HT1080 (cell line): ENCODE measurements around the gene KRTAP19-2. TPM values are rescaled to one million over a fixed set of nuclear protein-coding genes. Genes with fewer than 3 reads are reported as not detected.
"Not testable (repeated sequence)": the region's sequence is repeated elsewhere in the genome, so short reads cannot be mapped to it uniquely, and the experiment has no call there.

Experiments
- DNase-seq: peaks from one replicate; pipeline ENCODE4 v3.0.0-alpha.2; 2015; ENCODE audit warnings: low read depth
- polyA plus RNA-seq, 2 experiments: library from polyadenylated mRNA; depleted of rRNA; stranded (reverse); fragments of >200 nt; gene quantifications; 2 replicates each; pipeline ENCODE4 v1.2.3, GENCODE V29; 2015
- total RNA-seq: library from RNA; depleted of rRNA; stranded (reverse); fragments of >200 nt; shearing (Covaris generic); gene quantifications from 2 replicates; pipeline ENCODE4 v1.2.3, GENCODE V29; 2014; rRNA removed

The KRTAP19-2 gene
- total RNA-seq: not detected in 2 replicates
- polyA plus RNA-seq (2015; cell fraction: cytosol; rRNA removed): not detected in 2 replicates
- polyA plus RNA-seq (2015; cell fraction: nucleus; rRNA removed): not detected in 2 replicates

- DNase-seq: no peak
Observed at GRCh38 chr21:30487336-30487735, at the start of gene KRTAP19-2. Gene KRTAP19-2, minus strand, starts transcription at chr21:30487436. Its CDS starts 88 bp downstream, at chr21:30487348.

- no peak for DNase-seq
Observed at GRCh38 chr21:30518876-30519275, 31.6 kb upstream of the KRTAP19-2 start.

GRCh38 chr21:30515681-30516080 lies 28.4 kb upstream of the KRTAP19-2 start:
- DNase-seq: no peak

GRCh38 chr21:30505621-30506205 lies 18.5 kb upstream of the KRTAP19-2 start:
- DNase-seq: not testable (repeated sequence)

- no peak for DNase-seq
Observed at GRCh38 chr21:30502041-30502440, 14.8 kb upstream of the KRTAP19-2 start, which contains the start of gene KRTAP19-5. Gene KRTAP19-5, minus strand, starts transcription at chr21:30502141. Its CDS starts 51 bp downstream, at chr21:30502090.

- no peak for DNase-seq
Observed at GRCh38 chr21:30497065-30497464, 9.8 kb upstream of the KRTAP19-2 start, which contains the start of gene KRTAP19-4. Gene KRTAP19-4, minus strand, starts transcription at chr21:30497165. Its CDS starts 55 bp downstream, at chr21:30497110.

- no peak for DNase-seq
Observed at GRCh38 chr21:30491963-30492428, 4.8 kb upstream of the KRTAP19-2 start, which contains the start of gene KRTAP19-3. Gene KRTAP19-3, minus strand, starts transcription at chr21:30492013. Its CDS starts 56 bp downstream, at chr21:30491957.

GRCh38 chr21:30486180-30486579 lies 1.1 kb downstream of the KRTAP19-2 start:
- DNase-seq: no peak

GRCh38 chr21:30482130-30482529 lies 5.1 kb downstream of the KRTAP19-2 start:
- DNase-seq: no peak

- peak; percentile 37 for DNase-seq
Observed at GRCh38 chr21:30480145-30480544, 7.1 kb downstream of the KRTAP19-2 start, which contains the start of gene KRTAP19-1. Gene KRTAP19-1, minus strand, starts transcription at chr21:30480367. Its CDS starts 50 bp downstream, at chr21:30480317.

GRCh38 chr21:30479259-30479658 lies 8.0 kb downstream of the KRTAP19-2 start:
- DNase-seq: no peak

- DNase-seq: no peak
Observed at GRCh38 chr21:30478004-30478403, 9.2 kb downstream of the KRTAP19-2 start.

GRCh38 chr21:30468900-30469714 lies 18.1 kb downstream of the KRTAP19-2 start:
- DNase-seq: no peak

GRCh38 chr21:30463713-30464112 lies 23.5 kb downstream of the KRTAP19-2 start:
- peak; percentile 36 for DNase-seq

- no peak for DNase-seq
Observed at GRCh38 chr21:30448514-30448913, 38.7 kb downstream of the KRTAP19-2 start.

GRCh38 chr21:30447056-30447455 lies 40.2 kb downstream of the KRTAP19-2 start:
- peak; percentile 1 for DNase-seq

- no peak for DNase-seq
Observed at GRCh38 chr21:30444204-30444603, 43.0 kb downstream of the KRTAP19-2 start.

- no peak for DNase-seq
Observed at GRCh38 chr21:30443226-30443625, 44.0 kb downstream of the KRTAP19-2 start.

- DNase-seq: no peak
Observed at GRCh38 chr21:30439975-30440374, 47.3 kb downstream of the KRTAP19-2 start, which contains the start of gene KRTAP15-1. Gene KRTAP15-1, plus strand, starts transcription at chr21:30440275. Its CDS starts 53 bp downstream, at chr21:30440328.
